Esophagus muscularis mucosa (tissue), 3 donors: ENCODE measurements around the gene CRABP2.

Experiments
- POLR2A ChIP-seq: fragments of 450-650 bp; IDR thresholded peaks from one replicate; pipeline ENCODE4 v1.6.1; 2017; ENCODE audit warnings: antibody characterized with exemption, moderate library complexity, mild to moderate bottlenecking, low read depth
- TF ChIP-seq, protein P1 (sequence below), 3 experiments: fragments of 200-600 bp in 2 of 3; fragments of 450-650 bp in 1 of 3; sonication (generic) in 2 of 3; IDR thresholded peaks; one replicate each; pipeline ENCODE4 v1.5.1; 2017 to 2019; ENCODE audit warnings: antibody characterized with exemption in 3 of 3, mild to moderate bottlenecking in 2 of 3, moderate library complexity in 1 of 3

DNA sequence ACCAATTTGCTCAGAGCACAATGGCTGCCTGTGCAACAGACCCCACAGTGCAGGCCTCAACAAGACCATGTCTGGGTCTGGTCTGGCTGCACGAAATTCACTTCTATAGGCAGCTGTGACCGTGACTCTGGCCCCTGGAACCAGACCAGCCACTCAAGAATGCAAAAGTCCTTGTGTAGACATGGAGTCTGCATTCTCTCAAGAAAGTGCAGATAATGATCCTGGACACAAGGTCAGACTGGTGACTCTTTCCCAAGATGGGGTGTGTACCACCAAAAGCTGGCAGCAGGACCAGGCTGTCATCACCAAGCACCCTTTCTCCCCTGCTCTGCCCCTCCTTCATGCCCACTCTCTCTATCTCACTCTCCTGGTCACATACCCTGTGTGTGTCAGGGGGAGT, 15.7 kb upstream of the CRABP2 start:
- TF ChIP-seq POLR2A, result no peak
- TF ChIP-seq, protein P1, sequence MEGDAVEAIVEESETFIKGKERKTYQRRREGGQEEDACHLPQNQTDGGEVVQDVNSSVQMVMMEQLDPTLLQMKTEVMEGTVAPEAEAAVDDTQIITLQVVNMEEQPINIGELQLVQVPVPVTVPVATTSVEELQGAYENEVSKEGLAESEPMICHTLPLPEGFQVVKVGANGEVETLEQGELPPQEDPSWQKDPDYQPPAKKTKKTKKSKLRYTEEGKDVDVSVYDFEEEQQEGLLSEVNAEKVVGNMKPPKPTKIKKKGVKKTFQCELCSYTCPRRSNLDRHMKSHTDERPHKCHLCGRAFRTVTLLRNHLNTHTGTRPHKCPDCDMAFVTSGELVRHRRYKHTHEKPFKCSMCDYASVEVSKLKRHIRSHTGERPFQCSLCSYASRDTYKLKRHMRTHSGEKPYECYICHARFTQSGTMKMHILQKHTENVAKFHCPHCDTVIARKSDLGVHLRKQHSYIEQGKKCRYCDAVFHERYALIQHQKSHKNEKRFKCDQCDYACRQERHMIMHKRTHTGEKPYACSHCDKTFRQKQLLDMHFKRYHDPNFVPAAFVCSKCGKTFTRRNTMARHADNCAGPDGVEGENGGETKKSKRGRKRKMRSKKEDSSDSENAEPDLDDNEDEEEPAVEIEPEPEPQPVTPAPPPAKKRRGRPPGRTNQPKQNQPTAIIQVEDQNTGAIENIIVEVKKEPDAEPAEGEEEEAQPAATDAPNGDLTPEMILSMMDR (IDR thresholded peaks at IDR 0.05), result no peak
